OCI-LY7 (cell line): ENCODE measurements around the gene CST3.

Experiments
- EZH2phosphoT487 ChIP-seq: fragments of 200-600 bp; sonication (generic); IDR thresholded peaks from 2 replicates; pipeline ENCODE4 v1.6.1; 2018; ENCODE audit warnings: low read depth, borderline replicate concordance, mild to moderate bottlenecking, mixed run types, antibody characterized with exemption, low read length, moderate library complexity, mixed read lengths
- TF ChIP-seq, protein P1 (sequence below): fragments of 200-600 bp; sonication (generic); conservative IDR thresholded peaks from 2 replicates; pipeline ENCODE4 v1.5.1; 2014; ENCODE audit warnings: mild to moderate bottlenecking, antibody characterized with exemption, low read length, moderate library complexity, mixed read lengths

DNA sequence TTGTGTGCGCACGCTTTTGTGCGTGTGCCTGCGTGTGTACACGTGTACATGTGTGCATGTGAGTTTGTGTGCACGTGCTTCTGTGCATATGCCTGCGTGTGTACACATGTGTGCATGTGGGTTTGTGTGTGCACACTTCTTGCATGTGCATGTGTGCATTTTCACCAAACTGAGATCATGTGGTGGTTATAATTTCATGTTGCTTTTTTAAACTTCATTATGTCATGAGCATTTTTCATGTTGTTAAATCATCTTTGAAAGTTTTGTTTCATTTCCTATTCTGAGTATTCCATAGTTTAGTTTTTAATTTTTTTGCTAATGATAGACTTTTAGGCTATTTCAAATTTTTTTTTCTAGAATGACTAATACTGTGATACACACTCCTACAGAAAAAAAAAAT lies 6.4 kb upstream of the CST3 start:
- TF ChIP-seq, protein P1, sequence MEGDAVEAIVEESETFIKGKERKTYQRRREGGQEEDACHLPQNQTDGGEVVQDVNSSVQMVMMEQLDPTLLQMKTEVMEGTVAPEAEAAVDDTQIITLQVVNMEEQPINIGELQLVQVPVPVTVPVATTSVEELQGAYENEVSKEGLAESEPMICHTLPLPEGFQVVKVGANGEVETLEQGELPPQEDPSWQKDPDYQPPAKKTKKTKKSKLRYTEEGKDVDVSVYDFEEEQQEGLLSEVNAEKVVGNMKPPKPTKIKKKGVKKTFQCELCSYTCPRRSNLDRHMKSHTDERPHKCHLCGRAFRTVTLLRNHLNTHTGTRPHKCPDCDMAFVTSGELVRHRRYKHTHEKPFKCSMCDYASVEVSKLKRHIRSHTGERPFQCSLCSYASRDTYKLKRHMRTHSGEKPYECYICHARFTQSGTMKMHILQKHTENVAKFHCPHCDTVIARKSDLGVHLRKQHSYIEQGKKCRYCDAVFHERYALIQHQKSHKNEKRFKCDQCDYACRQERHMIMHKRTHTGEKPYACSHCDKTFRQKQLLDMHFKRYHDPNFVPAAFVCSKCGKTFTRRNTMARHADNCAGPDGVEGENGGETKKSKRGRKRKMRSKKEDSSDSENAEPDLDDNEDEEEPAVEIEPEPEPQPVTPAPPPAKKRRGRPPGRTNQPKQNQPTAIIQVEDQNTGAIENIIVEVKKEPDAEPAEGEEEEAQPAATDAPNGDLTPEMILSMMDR, result no peak
- no peak for TF ChIP-seq EZH2phosphoT487
